HCT116 (cell line): ENCODE results near the gene AIDA. TPM values are rescaled to one million over a fixed set of nuclear protein-coding genes. Genes with fewer than 3 reads are reported as not detected.

ENCODE experiments used
- ATAC-seq: fragments of 200-7000 bp; cut with Tn5 transposase; 2 replicates; pipeline ENCODE4 v1.9.1; 2020; ENCODE audit warnings: mild to moderate bottlenecking, moderate library complexity
- BruUV-seq: library from RNA; stranded (reverse); fragments of 400-500 nt; replicated peaks from 2 replicates; lab custom pipeline; 2021; lab: Mats Ljungman, UMichigan
- CTCF ChIA-PET: fragments of 300-600 bp; sonication (Branson Sonifier 250); formaldehyde crosslinking; loops from one replicate; lab custom pipeline; 2021; ENCODE audit warnings: antibody characterized with exemption; lab: Charles Lee
- POLR2A ChIA-PET: fragments of 300-600, 350-600 bp; sonication (Branson Sonifier 250); formaldehyde crosslinking; loops from one replicate; lab custom pipeline; 2021; ENCODE audit warnings: antibody characterized with exemption; lab: Charles Lee
- RAD21 ChIA-PET, 2 experiments: fragments of 300-600 bp; sonication (Branson Sonifier 250); formaldehyde crosslinking; loops; one replicate each; lab custom pipeline; 2023; ENCODE audit warnings: low total read pairs in 2 of 2; ENCODE audit not compliant: uncharacterized antibody in 2 of 2, unreplicated experiment in 2 of 2, low non-redundant PET in 1 of 2; lab: Charles Lee
- DNase-seq: peaks from one replicate; pipeline ENCODE4 v3.0.0-alpha.2; 2010; ENCODE audit warnings: low read depth, low spot score
- H2AFZ ChIP-seq: fragments of 200-600 bp; shearing (Covaris generic), sonication (generic); 2 replicates; pipeline ENCODE4 v1.6.1; 2017; ENCODE audit warnings: low read depth, mixed run types, mixed read lengths, antibody characterized with exemption, low read length; ENCODE audit not compliant: poor library complexity, severe bottlenecking
- H3K27ac ChIP-seq: 2 replicates; pipeline ENCODE4 v1.5.1; 2012; ENCODE audit warnings: low read depth, low read length
- H3K27me3 ChIP-seq: fragments of 200-600 bp; sonication (generic); 2 replicates; pipeline ENCODE4 v1.6.1; 2016; ENCODE audit warnings: mixed run types, low read length, mixed read lengths; ENCODE audit not compliant: insufficient read depth
- H3K36me3 ChIP-seq, 2 experiments: fragments of 200-500 bp in 1 of 2; fragments of 200-600 bp in 1 of 2; sonication (Bioruptor generic) in 1 of 2; sonication (generic) in 1 of 2; 2 replicates each; pipeline versions ENCODE4 v1.5.1 to v1.6.1; 2014 to 2016; ENCODE audit warnings: low read length in 2 of 2, inconsistent platforms in 1 of 2, mixed read lengths in 1 of 2, mixed run types in 1 of 2; ENCODE audit not compliant: insufficient read depth in 2 of 2, control insufficient read depth in 1 of 2
- H3K4me1 ChIP-seq, 2 experiments: fragments of 200-600 bp in 1 of 2; sonication (generic) in 1 of 2; 2 replicates each; pipeline versions ENCODE4 v1.5.1 to v1.6.1; 2012 to 2017; ENCODE audit warnings: low read length in 2 of 2, inconsistent platforms in 1 of 2, mild to moderate bottlenecking in 1 of 2, mixed read lengths in 1 of 2, mixed run types in 1 of 2, moderate library complexity in 1 of 2; ENCODE audit not compliant: insufficient read depth in 2 of 2, control insufficient read depth in 1 of 2
- H3K4me2 ChIP-seq: fragments of 200-600 bp; sonication (generic); 2 replicates; pipeline ENCODE4 v1.6.1; 2017; ENCODE audit warnings: mixed run types, low read length, mixed read lengths
- H3K4me3 ChIP-seq, 2 experiments: fragments of 200-600 bp in 1 of 2; sonication (generic) in 1 of 2; replicated peaks in 1 of 2; 2 replicates each; pipeline ENCODE4 v1.5.1; 2011 to 2016; ENCODE audit warnings: low read length in 2 of 2, control low read depth in 1 of 2, low read depth in 1 of 2, mild to moderate bottlenecking in 1 of 2, mixed read lengths in 1 of 2, mixed run types in 1 of 2
- H3K79me2 ChIP-seq: fragments of 200-600 bp; sonication (generic); 2 replicates; pipeline ENCODE4 v1.6.1; 2017; ENCODE audit warnings: mild to moderate bottlenecking, mixed run types, low read length, moderate library complexity, mixed read lengths; ENCODE audit not compliant: insufficient read depth
- H3K9ac ChIP-seq: fragments of 200-600 bp; sonication (generic); 2 replicates; pipeline ENCODE4 v1.6.1; 2016; ENCODE audit warnings: low read length, mixed read lengths
- H3K9me2 ChIP-seq: fragments of 200-600 bp; sonication (generic), shearing (Covaris generic); 2 replicates; pipeline ENCODE4 v1.6.1; 2017; ENCODE audit warnings: mixed run types, mild to moderate bottlenecking, moderate library complexity; ENCODE audit not compliant: insufficient read depth
- H3K9me3 ChIP-seq, 2 experiments: fragments of 200-500 bp in 1 of 2; fragments of 200-600 bp in 1 of 2; sonication (Bioruptor generic) in 1 of 2; sonication (generic) in 1 of 2; 2 replicates each; pipeline ENCODE4 v1.6.1; 2014 to 2017; ENCODE audit warnings: low read length in 2 of 2, mixed read lengths in 2 of 2, inconsistent platforms in 1 of 2, low read depth in 1 of 2, mild to moderate bottlenecking in 1 of 2, mixed run types in 1 of 2, moderate library complexity in 1 of 2; ENCODE audit not compliant: control insufficient read depth in 1 of 2, insufficient read depth in 1 of 2
- H4K20me1 ChIP-seq: fragments of 200-600 bp; sonication (generic), shearing (Covaris generic); 2 replicates; pipeline ENCODE4 v1.6.1; 2017; ENCODE audit warnings: mixed run types, mild to moderate bottlenecking, moderate library complexity; ENCODE audit not compliant: insufficient read depth
- CBX3 ChIP-seq: IDR thresholded peaks from 2 replicates; pipeline ENCODE4 v1.6.1; 2012; ENCODE audit warnings: low read depth
- CEBPB ChIP-seq: IDR thresholded peaks from 2 replicates; pipeline ENCODE4 v1.6.1; 2012; ENCODE audit warnings: low read depth
- EGR1 ChIP-seq: IDR thresholded peaks from 2 replicates; pipeline ENCODE4 v1.6.1; 2012; ENCODE audit warnings: low read depth
- ELF1 ChIP-seq: IDR thresholded peaks from 2 replicates; pipeline ENCODE4 v1.6.1; 2012; ENCODE audit warnings: low read depth, borderline replicate concordance
- EZH2 ChIP-seq: fragments of 200-600 bp; sonication (generic); IDR thresholded peaks from 2 replicates; pipeline ENCODE4 v1.6.1; 2017; ENCODE audit warnings: antibody characterized with exemption, mixed run types
- EZH2phosphoT487 ChIP-seq: fragments of 200-600 bp; IDR thresholded peaks from 2 replicates; pipeline ENCODE4 v1.6.1; 2018; ENCODE audit warnings: antibody characterized with exemption, borderline replicate concordance
- POLR2A ChIP-seq: IDR thresholded peaks from 2 replicates; pipeline ENCODE4 v1.7.0; 2011; ENCODE audit warnings: borderline replicate concordance; ENCODE audit not compliant: insufficient read depth, insufficient read length; ENCODE audit errors: extremely low read depth
- RAD21 ChIP-seq: IDR thresholded peaks from 2 replicates; pipeline ENCODE4 v1.6.1; 2012; ENCODE audit warnings: low read depth, mild to moderate bottlenecking
- SP1 ChIP-seq: IDR thresholded peaks from 2 replicates; pipeline ENCODE4 v1.6.1; 2012; ENCODE audit warnings: low read depth
- SRF ChIP-seq: IDR thresholded peaks from 2 replicates; pipeline ENCODE4 v1.6.1; 2012; ENCODE audit warnings: low read depth
- TCF7L2 ChIP-seq: IDR thresholded peaks from 2 replicates; pipeline ENCODE4 v1.7.0; 2011; ENCODE audit warnings: borderline replicate concordance, inconsistent platforms; ENCODE audit not compliant: insufficient read depth, insufficient read length; ENCODE audit errors: extremely low read depth
- YY1 ChIP-seq: IDR thresholded peaks from 2 replicates; pipeline ENCODE4 v1.6.1; 2011; ENCODE audit warnings: low read length, low read depth, moderate library complexity, mild to moderate bottlenecking; ENCODE audit not compliant: insufficient replicate concordance; ENCODE audit errors: extremely low read depth
- intact Hi-C: fragments of 100-400 bp; cut with micrococcal nuclease; formaldehyde crosslinking; loops from 2 replicates; pipeline ENCODE4 v1.10.0; 2022
- total RNA-seq: library from RNA; stranded (reverse); gene quantifications from one replicate; pipeline ENCODE4 v1.2.1, GENCODE V29; 2021; ENCODE audit not compliant: unreplicated experiment
- TF ChIP-seq, protein P1 (sequence below): IDR thresholded peaks from 2 replicates; pipeline ENCODE4 v1.6.1; 2012
- TF ChIP-seq, protein P2 (sequence below): IDR thresholded peaks from 2 replicates; pipeline ENCODE4 v1.6.1; 2012

AIDA gene
- total RNA-seq, 1 experiment from 2014 or later, result 53.2 TPM

DNA sequence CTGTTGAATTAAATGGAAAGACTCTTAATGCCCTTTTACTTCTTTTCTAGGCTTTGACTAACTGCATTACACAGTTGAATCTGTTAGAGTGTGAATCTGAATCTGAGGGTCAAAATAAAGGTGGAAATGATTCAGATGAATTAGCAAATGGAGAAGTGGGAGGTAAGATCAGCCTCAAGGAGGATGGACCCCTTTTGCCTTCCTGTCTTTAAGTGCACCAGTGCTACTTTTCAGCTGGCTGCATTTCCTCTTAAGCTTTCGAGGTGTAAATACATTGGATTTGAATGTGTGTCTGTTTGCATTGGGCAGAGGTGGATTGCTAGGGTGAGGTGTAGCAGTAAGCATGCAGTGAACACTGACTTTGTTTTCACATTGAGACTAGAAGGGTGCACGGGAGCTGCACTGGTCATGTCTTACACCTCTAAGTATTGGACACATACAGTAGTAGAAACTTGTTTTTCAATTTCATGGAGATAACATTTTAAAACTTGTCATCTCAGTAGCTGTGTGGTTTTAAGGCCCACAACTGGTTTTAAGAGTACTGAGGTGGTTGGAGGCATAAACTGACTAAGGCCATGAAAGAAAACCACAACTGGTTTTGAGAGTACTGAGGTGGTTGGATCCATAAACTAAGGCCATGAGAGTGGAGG, 59.0 kb downstream of the AIDA start:
- H3K4me2 ChIP-seq, result no peak overlapping the region
- peaks cover 43 to 65% of the 10 kb centered on the region in 2 experiments; a peak in 3 of 4 replicates for H3K36me3 ChIP-seq
- H3K4me1 ChIP-seq, result no peaks in the 10 kb centered on the region
- no peak overlapping the region for H2AFZ ChIP-seq
- ATAC-seq (no peak), DNase-seq (no peak)
- H3K4me3 ChIP-seq, result no peak overlapping the region
- H3K79me2 ChIP-seq, result no peaks in the 10 kb centered on the region
- no peak overlapping the region for H3K27ac ChIP-seq
- RAD21 ChIA-PET, result no interaction called here
- POLR2A ChIA-PET, result no interaction called here
- intact Hi-C loops, result loop anchor here (5.0 kb wide), 1 partner anchor 44 kb away; no protein-coding TSS in a partner anchor
- no TSS peak for BruUV-seq
- no peaks in the 10 kb centered on the region for H3K27me3 ChIP-seq
- no peaks in the 10 kb centered on the region for H3K9me3 ChIP-seq
- H3K9ac ChIP-seq, result no peak overlapping the region
- TF ChIP-seq, protein P1, sequence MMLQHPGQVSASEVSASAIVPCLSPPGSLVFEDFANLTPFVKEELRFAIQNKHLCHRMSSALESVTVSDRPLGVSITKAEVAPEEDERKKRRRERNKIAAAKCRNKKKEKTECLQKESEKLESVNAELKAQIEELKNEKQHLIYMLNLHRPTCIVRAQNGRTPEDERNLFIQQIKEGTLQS, result no peak
- TF ChIP-seq, protein P2, sequence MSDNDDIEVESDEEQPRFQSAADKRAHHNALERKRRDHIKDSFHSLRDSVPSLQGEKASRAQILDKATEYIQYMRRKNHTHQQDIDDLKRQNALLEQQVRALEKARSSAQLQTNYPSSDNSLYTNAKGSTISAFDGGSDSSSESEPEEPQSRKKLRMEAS, result no peak
- TF ChIP-seq EZH2phosphoT487, result no peak
- TF ChIP-seq YY1, result no peak
- no peak for TF ChIP-seq TCF7L2
- TF ChIP-seq SP1, result no peak
- no peak for TF ChIP-seq CEBPB
- H3K9me2 ChIP-seq, result no peaks in the 10 kb centered on the region
- H4K20me1 ChIP-seq, result no peaks in the 10 kb centered on the region
- CTCF ChIA-PET, result no interaction called here

DNA sequence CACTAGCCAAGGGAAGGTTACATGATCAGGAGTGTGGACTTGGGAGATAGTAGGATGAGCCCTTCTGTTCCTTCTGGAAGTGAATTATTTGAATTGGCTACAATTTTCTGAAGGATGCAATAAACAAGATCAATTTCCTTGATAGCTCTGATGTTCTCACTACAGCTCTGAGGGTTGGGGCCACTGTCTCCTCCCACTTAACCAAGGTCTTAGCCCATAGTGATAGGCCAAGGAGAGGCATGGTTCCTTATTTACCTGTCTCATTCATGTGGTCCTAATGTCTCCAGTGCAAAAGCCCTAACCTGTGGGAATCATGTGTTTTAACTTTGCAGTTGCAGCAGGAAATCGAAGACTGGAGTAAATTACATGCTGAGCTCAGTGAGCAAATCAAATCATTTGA, 59.6 kb downstream of the AIDA start:
- RAD21 ChIA-PET, result no interaction called here
- H3K9me2 ChIP-seq, result no peaks in the 10 kb centered on the region
- H3K27me3 ChIP-seq, result no peaks in the 10 kb centered on the region
- no peak overlapping the region for H3K27ac ChIP-seq
- POLR2A ChIA-PET, result no interaction called here
- intact Hi-C loops, result loop anchor here (5.0 kb wide), 1 partner anchor 45 kb away; no protein-coding TSS in a partner anchor
- no peak for DNase-seq
- no peaks in the 10 kb centered on the region for H4K20me1 ChIP-seq
- H3K4me3 ChIP-seq, result no peak overlapping the region
- no TSS peak for BruUV-seq
- no peak overlapping the region for H3K4me2 ChIP-seq
- no peak for ATAC-seq
- TF ChIP-seq POLR2A (no peak), EZH2 (no peak), ELF1 (no peak), EZH2phosphoT487 (no peak), RAD21 (no peak), CBX3 (no peak), SRF (no peak), SP1 (no peak), EGR1 (no peak)
- TF ChIP-seq, protein P1, result no peak
- TF ChIP-seq, protein P2, result no peak
- TF ChIP-seq, all 23 proteins: peak for 0
- no peak overlapping the region for H3K9ac ChIP-seq
- H3K4me1 ChIP-seq, result no peaks in the 10 kb centered on the region
- no peaks in the 10 kb centered on the region for H3K79me2 ChIP-seq
- no peak overlapping the region for H2AFZ ChIP-seq
- CTCF ChIA-PET, result no interaction called here
- H3K36me3 ChIP-seq, result peaks cover 37 to 64% of the 10 kb centered on the region in 2 experiments; a peak in 3 of 4 replicates
- no peaks in the 10 kb centered on the region for H3K9me3 ChIP-seq
